HepG2 (cell line): ENCODE measurements around the gene FALEC. TPM values are rescaled to one million over a fixed set of nuclear protein-coding genes. Genes with fewer than 3 reads are reported as not detected.

ENCODE experiments used
- ATAC-seq: fragments of 200-7000 bp; cut with Tn5 transposase; 3 replicates; pipeline ENCODE4 v1.9.1; 2020; ENCODE audit warnings: mild to moderate bottlenecking, moderate library complexity
- BruUV-seq: library from RNA; stranded (reverse); fragments of 400-500 nt; replicated peaks from 2 replicates; lab custom pipeline; 2021; lab: Mats Ljungman, UMichigan
- CTCF ChIA-PET: fragments of 300-600 bp; formaldehyde crosslinking; extraction: SDS; loops from one replicate; lab custom pipeline; 2021; ENCODE audit warnings: low total read pairs, inconsistent platforms, low intra/inter-chr PET ratio; lab: Yijun Ruan, JAX
- POLR2A ChIA-PET: fragments of 350-600 bp; sonication (Branson Sonifier 250); formaldehyde crosslinking; loops from one replicate; lab custom pipeline; 2020; ENCODE audit warnings: antibody characterized with exemption, inconsistent platforms; lab: Yijun Ruan, JAX
- DNase-seq: peaks from one replicate; pipeline ENCODE4 v3.0.0-alpha.2; 2015; ENCODE audit warnings: low spot score
- FAIRE-seq: peaks from 3 replicates; lab custom pipeline; 2011; peaks lifted over from hg19 to GRCh38; lab: Jason Lieb, UNC
- H2AFZ ChIP-seq: one replicate; pipeline ENCODE4 v1.6.1; 2011; ENCODE audit warnings: low read length, inconsistent platforms
- H3K27ac ChIP-seq: fragments of 300-600 bp; 3 replicates; pipeline ENCODE4 v1.8.0; 2011; ENCODE audit warnings: mixed run types, mild to moderate bottlenecking, mixed read lengths, low read length, inconsistent platforms; ENCODE audit not compliant: insufficient read depth; ENCODE audit errors: extremely low read length
- H3K27me3 ChIP-seq, 2 experiments: fragments of 200-600 bp in 1 of 2; 2 replicates in 1 of 2; 3 replicates in 1 of 2; pipeline versions ENCODE4 v1.6.0 to v1.8.0; 2011; ENCODE audit warnings: low read length in 2 of 2, mild to moderate bottlenecking in 2 of 2, moderate library complexity in 2 of 2, inconsistent platforms in 1 of 2; ENCODE audit not compliant: insufficient read depth in 2 of 2, control insufficient read depth in 1 of 2
- H3K36me3 ChIP-seq, 2 experiments: fragments of 200-600 bp in 1 of 2; replicated peaks in 1 of 2; 2 replicates in 1 of 2; 3 replicates in 1 of 2; pipeline versions ENCODE4 v1.5.1 to v1.8.0; 2011; ENCODE audit warnings: low read length in 2 of 2, inconsistent platforms in 1 of 2; ENCODE audit not compliant: insufficient read depth in 2 of 2, control insufficient read depth in 1 of 2
- H3K4me1 ChIP-seq: 2 replicates; pipeline ENCODE4 v1.5.1; 2012; ENCODE audit warnings: low read length, inconsistent platforms; ENCODE audit not compliant: insufficient read depth
- H3K4me2 ChIP-seq: 2 replicates; pipeline ENCODE4 v1.6.0; 2011; ENCODE audit warnings: low read depth, low read length, inconsistent platforms
- H3K4me3 ChIP-seq, 3 experiments: fragments of 200-600 bp in 1 of 3; sonication (generic), shearing (Covaris generic) in 1 of 3; replicated peaks in 1 of 3; 2 replicates each; pipeline ENCODE4 v1.5.1; 2011 to 2016; ENCODE audit warnings: low read length in 3 of 3, inconsistent platforms in 2 of 3, low read depth in 2 of 3, mild to moderate bottlenecking in 2 of 3, control low read depth in 1 of 3, mixed read lengths in 1 of 3; ENCODE audit not compliant: insufficient read depth in 1 of 3
- H3K79me2 ChIP-seq: one replicate; pipeline ENCODE4 v1.6.1; 2011; ENCODE audit warnings: low read length, inconsistent platforms; ENCODE audit not compliant: insufficient read depth
- H3K9ac ChIP-seq: 2 replicates; pipeline ENCODE4 v1.6.0; 2011; ENCODE audit warnings: mild to moderate bottlenecking, low read depth, low read length, inconsistent platforms; ENCODE audit not compliant: insufficient read depth
- H3K9me3 ChIP-seq: 2 replicates; pipeline ENCODE4 v1.5.1; 2012; ENCODE audit warnings: mild to moderate bottlenecking, low read length
- H4K20me1 ChIP-seq: 2 replicates; pipeline ENCODE4 v1.6.0; 2011; ENCODE audit warnings: inconsistent platforms, mild to moderate bottlenecking, low read length, moderate library complexity; ENCODE audit not compliant: insufficient read depth
- CENPX ChIP-seq: sonication (generic); formaldehyde crosslinking; IDR thresholded peaks from 2 replicates; pipeline ENCODE4 v1.9.0; 2021; ENCODE audit warnings: mild to moderate bottlenecking, missing genetic modification reagents, moderate library complexity
- ZBTB40 ChIP-seq, 2 experiments: fragments of 450-650 bp in 1 of 2; sonication (generic) in 1 of 2; formaldehyde crosslinking in 1 of 2; IDR thresholded peaks; 2 replicates each; pipeline versions ENCODE4 v1.6.1 to v1.8.0; 2016 to 2022; ENCODE audit warnings: antibody characterized with exemption in 1 of 2, mild to moderate bottlenecking in 1 of 2, missing genetic modification reagents in 1 of 2
- whole genome bisulfite sequencing: methylation state at CpG from one replicate; pipeline ENCODE4 v1.1.6; 2017; ENCODE audit warnings: low lambda C conversion rate; 5-methylcytosine and 5-hydroxymethylcytosine counted together
- in situ Hi-C: cut with HindIII; loops from 2 replicates; pipeline ENCODE4 v1.10.0; 2017; ENCODE audit warnings: low pct_unique_long_range_greater_than_20kb; ENCODE audit not compliant: extremely low pct_ligation_motif_present
- intact Hi-C: fragments of 100-400 bp; cut with micrococcal nuclease; formaldehyde crosslinking; loops from one replicate; pipeline ENCODE4 v1.10.0; 2022; ENCODE audit not compliant: unreplicated experiment
- polyA plus RNA-seq, 8 experiments: library from polyadenylated mRNA; depleted of rRNA in 3 of 8; stranded (reverse) in 7 of 8; unstranded in 1 of 8; fragments of >200 nt; fragmentation: Illumina TruSeq in 4 of 8; extraction: Trizol in 4 of 8; gene quantifications; 2 replicates each; pipeline versions ENCODE4 v1.2.1 to v1.2.3, GENCODE V29; 2011 to 2016; ENCODE audit warnings: low read depth in 4 of 8, missing spikeins in 1 of 8, mixed read lengths in 1 of 8; ENCODE audit not compliant: insufficient read depth in 1 of 8
- total RNA-seq, 5 experiments: library from RNA; depleted of rRNA; stranded (reverse); fragments of >200 nt; fragmentation: Illumina TruSeq; extraction: Trizol; gene quantifications; 2 replicates each; pipeline ENCODE4 v1.2.3, GENCODE V29; 2016; ENCODE audit warnings: low read depth in 1 of 5

FALEC gene
- total and polyA plus RNA-seq, 2 of the 13 experiments (the other 11 are each of a cell fraction or from before 2014, with no cell fraction given): 0.33 to 0.71 TPM

DNA sequence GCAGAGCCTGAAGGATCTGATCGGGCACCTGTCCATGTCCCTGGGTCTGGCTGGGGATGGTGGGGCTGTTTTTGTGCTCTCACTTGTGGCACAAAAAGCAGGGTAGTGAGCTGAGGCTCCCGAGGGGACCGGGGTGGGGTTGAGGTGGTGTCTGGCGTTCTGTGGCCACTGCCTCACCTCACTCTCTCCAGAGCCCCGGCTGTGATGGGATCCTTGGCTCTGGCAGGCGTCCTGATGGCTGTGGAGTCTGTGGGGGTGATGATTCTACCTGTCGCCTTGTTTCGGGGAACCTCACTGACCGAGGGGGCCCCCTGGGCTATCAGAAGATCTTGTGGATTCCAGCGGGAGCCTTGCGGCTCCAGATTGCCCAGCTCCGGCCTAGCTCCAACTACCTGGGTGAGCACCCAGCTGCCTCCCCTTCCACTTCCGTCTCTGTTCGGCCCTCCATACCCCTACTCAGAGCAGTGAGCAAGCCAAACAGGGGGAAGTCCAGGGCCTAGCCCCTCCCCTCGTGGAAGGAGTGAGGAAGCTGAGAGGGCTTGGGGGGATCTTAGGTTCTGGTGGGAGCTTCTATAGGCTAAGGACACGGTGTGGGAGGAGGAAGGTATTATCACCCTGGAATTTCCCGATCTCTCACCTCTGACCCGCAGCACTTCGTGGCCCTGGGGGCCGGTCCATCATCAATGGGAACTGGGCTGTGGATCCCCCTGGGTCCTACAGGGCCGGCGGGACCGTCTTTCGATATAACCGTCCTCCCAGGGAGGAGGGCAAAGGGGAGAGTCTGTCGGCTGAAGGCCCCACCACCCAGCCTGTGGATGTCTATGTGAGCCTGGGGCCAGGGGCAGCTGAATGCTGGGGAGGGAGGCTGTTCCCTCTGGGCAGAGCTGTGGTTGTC lies 40.7 kb downstream of the FALEC start:
- POLR2A ChIA-PET: no interaction called here
- FAIRE-seq: no peak
- no peaks in the 10 kb centered on the region for H4K20me1 ChIP-seq
- peaks cover 0 to 5% of the 10 kb centered on the region in 2 experiments; a peak in 2 of 5 replicates for H3K36me3 ChIP-seq
- no peak overlapping the region for H2AFZ ChIP-seq
- no peak for TF ChIP-seq ZBTB40 (IDR thresholded peaks at IDR 0.05)
- TF ChIP-seq ZBTB40 (CRISPR knock-in tag; IDR thresholded peaks at IDR 0.05): no peak
- TF ChIP-seq CENPX (CRISPR knock-in tag): no peak
- TF ChIP-seq, all 625 proteins: peak for 0
- Histone ChIP-seq H3K27ac (no peak overlapping the region), H3K9ac (no peak overlapping the region), H3K27me3 (no peaks in the 10 kb centered on the region), H3K4me3 (no peak overlapping the region), H3K79me2 (no peaks in the 10 kb centered on the region), H3K9me3 (no peaks in the 10 kb centered on the region), H3K4me1 (peaks cover 56% of the 10 kb centered on the region), H3K4me2 (no peak overlapping the region)
- no peak for ATAC-seq
- CTCF ChIA-PET: no interaction called here
- intact Hi-C loops: loop anchor here (10.0 kb wide), 1 partner anchor 301 kb away; the partner anchor contains the start of gene CA14
- WGBS: 85% methylated on average over 14 of the region's 26 CpGs
- no peak for DNase-seq
- BruUV-seq: no TSS peak
- in situ Hi-C loops: no loop called here
